Activated T-helper 1 cell treated with anti-CD3 and anti-CD28 coated beads, Interleukin-2, amount 50 U/mL, for 16 hours (primary cell): ENCODE measurements around the gene MAGOHB.

ENCODE experiments used
- DNase-seq, 2 donors: peaks; one replicate each; pipeline ENCODE4 v3.0.0-alpha.2; 2020; ENCODE audit warnings: low read depth in 1 of 2, low spot score in 1 of 2

Gene MAGOHB

GRCh38 chr12:10557329-10557728, 56.1 kb downstream of the MAGOHB start:
- DNase-seq = no peak

- DNase-seq = no peak
Observed at GRCh38 chr12:10554756-10555481, 58.5 kb downstream of the MAGOHB start.

- DNase-seq = no peak
Observed at GRCh38 chr12:10554228-10554755, 59.1 kb downstream of the MAGOHB start.
